Tracheal epithelial cell (primary cell): Measurements from ENCODE around the gene OR5C1. TPM values are rescaled to one million over a fixed set of nuclear protein-coding genes. Genes with fewer than 3 reads are reported as not detected.

Source experiments
- total RNA-seq: library from RNA; depleted of rRNA; stranded (reverse); fragments of >200 nt; gene quantifications from 2 replicates; pipeline ENCODE4 v1.2.1, GENCODE V29; 2014

The OR5C1 gene
- total RNA-seq: not detected in 2 replicates

DNA sequence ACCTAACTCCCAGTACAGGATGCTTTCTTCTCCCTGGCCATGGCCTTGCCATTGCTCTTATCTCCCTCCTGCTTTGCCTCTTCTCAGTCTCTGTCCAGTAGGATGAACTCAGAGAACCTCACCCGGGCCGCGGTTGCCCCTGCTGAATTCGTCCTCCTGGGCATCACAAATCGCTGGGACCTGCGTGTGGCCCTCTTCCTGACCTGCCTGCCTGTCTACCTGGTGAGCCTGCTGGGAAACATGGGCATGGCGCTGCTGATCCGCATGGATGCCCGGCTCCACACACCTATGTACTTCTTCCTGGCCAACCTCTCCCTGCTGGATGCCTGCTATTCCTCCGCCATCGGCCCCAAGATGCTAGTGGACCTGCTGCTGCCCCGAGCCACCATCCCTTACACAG is at the start of gene OR5C1:
OR5C1 (plus strand) TSS at position 103 of the 400 bp plus-strand sequence; CDS start at position 103, 0 bp downstream.

DNA sequence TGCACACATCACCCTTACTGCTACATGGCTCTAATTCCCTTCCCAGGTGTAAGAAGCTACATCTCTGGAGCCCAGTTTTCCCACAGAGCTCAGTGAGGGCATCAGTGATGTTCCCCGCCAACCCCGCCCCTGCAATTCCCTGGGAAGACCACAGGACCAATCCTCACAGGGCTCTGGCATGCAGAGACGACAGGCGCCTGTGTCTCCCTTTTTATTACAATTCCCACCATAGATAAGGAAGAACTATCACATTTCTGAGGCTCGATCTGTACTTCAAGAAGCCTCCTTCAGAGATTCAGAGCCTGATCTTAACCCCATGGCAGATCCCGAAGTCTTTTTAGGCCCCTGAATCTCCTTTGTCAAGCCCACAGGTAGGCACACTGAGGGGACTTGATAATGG is 46.7 kb upstream of the OR5C1 start, which contains the start of gene OR1L6:
OR1L6 (plus strand) TSS at position 301 of the 400 bp plus-strand sequence. CDS start 7,545 bp downstream, outside the sequence.

GRCh38 chr9:122800066-122801060 is 11.6 kb downstream of the OR5C1 start, which contains the start of gene OR1K1:
Gene OR1K1, plus strand, starts transcription at chr9:122800123. Its CDS starts 0 bp downstream, at chr9:122800123.

Other genes starting within 250 kb of the OR5C1 start
- gene OR1N2, start 235.8 kb upstream of the OR5C1 start, total RNA-seq: not detected in 2 replicates
- not detected in 2 replicates for gene OR1L8, start 205.5 kb upstream of the OR5C1 start, total RNA-seq
- not detected in 2 replicates for gene OR1Q1, start 174.2 kb upstream of the OR5C1 start, total RNA-seq
- not detected in 2 replicates for gene OR1B1, start 131.3 kb upstream of the OR5C1 start, total RNA-seq
- 0.24 TPM in 1 of 2 replicates, not detected in the other for gene OR1L1, start 127.2 kb upstream of the OR5C1 start, total RNA-seq
- gene OR1L3, start 113.8 kb upstream of the OR5C1 start, total RNA-seq: not detected in 2 replicates
- not detected in 2 replicates for gene OR1L4, start 64.9 kb upstream of the OR5C1 start, total RNA-seq
- gene OR1L6, start 46.6 kb upstream of the OR5C1 start, total RNA-seq: 0.24 TPM in 1 of 2 replicates, not detected in the other
- gene OR1K1, start 11.2 kb downstream of the OR5C1 start, total RNA-seq: not detected in 2 replicates
- gene PDCL, start 39.7 kb downstream of the OR5C1 start, total RNA-seq: 28.1 and 32.3 TPM in 2 replicates
- 55.2 and 56.1 TPM in 2 replicates for gene RC3H2, start 116.4 kb downstream of the OR5C1 start, total RNA-seq
- 13.3 and 16.8 TPM in 2 replicates for gene ZBTB6, start 124.4 kb downstream of the OR5C1 start, total RNA-seq
- gene ZBTB26, start 142.6 kb downstream of the OR5C1 start, total RNA-seq: 1.4 and 2.1 TPM in 2 replicates
- gene RABGAP1, start 152.1 kb downstream of the OR5C1 start, total RNA-seq: 32.5 and 40.9 TPM in 2 replicates
- 0.48 and 0.64 TPM in 2 replicates for gene GPR21, start 244.7 kb downstream of the OR5C1 start, total RNA-seq